ENCODE data around the gene NDEL1.
"Not testable (repeated sequence)": the region's sequence is repeated elsewhere in the genome, so short reads cannot be mapped to it uniquely, and the experiment has no call there.

NDEL1 gene

DNA sequence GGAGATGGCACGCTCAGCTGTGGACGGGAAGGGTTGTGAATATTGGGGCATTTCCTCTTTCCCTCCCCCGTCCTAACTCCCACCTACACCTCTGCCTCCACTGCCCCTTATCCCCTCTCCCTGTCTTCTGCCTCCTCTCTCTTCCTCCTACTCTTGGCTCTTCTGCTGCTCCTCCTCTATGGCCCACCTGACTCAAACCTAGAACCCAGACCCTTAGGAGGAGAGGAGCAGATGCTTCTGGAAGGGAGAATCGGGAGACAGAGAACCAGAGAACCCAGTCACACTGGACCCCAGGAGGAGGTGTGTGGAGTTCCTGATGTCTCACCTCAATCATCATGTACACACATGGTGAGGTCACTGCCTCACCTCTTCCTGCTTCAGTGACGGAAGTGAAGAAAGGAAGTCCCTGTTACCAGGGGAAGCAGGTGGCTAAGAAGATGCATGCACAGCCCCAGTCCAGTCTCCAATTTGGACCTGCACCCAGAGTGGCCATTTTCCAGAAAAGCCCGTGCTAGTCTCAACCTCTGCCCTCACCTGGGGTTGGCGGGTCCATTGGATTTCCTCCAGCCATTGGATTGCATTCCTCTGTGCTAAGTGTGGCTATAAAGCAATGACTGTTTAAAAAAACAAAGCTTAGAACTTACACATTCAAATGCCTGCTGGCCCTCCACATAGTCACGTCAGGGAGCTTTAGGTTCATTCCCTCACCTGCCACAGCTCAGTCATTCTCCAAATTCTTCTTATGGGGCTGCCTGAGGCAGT is 42.0 kb upstream of the NDEL1 start:
- H3K4me3 ChIP-seq (ENCODE audit: low read depth, low read length), result no peak overlapping the region
- peak; percentile 27 for DNase-seq (ENCODE audit: low read depth)
- TF ChIP-seq, protein P1, sequence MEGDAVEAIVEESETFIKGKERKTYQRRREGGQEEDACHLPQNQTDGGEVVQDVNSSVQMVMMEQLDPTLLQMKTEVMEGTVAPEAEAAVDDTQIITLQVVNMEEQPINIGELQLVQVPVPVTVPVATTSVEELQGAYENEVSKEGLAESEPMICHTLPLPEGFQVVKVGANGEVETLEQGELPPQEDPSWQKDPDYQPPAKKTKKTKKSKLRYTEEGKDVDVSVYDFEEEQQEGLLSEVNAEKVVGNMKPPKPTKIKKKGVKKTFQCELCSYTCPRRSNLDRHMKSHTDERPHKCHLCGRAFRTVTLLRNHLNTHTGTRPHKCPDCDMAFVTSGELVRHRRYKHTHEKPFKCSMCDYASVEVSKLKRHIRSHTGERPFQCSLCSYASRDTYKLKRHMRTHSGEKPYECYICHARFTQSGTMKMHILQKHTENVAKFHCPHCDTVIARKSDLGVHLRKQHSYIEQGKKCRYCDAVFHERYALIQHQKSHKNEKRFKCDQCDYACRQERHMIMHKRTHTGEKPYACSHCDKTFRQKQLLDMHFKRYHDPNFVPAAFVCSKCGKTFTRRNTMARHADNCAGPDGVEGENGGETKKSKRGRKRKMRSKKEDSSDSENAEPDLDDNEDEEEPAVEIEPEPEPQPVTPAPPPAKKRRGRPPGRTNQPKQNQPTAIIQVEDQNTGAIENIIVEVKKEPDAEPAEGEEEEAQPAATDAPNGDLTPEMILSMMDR (IDR thresholded peaks at IDR 0.05; ENCODE audit: insufficient read depth, low read depth, low read length, missing control alignments), result no peak

DNA sequence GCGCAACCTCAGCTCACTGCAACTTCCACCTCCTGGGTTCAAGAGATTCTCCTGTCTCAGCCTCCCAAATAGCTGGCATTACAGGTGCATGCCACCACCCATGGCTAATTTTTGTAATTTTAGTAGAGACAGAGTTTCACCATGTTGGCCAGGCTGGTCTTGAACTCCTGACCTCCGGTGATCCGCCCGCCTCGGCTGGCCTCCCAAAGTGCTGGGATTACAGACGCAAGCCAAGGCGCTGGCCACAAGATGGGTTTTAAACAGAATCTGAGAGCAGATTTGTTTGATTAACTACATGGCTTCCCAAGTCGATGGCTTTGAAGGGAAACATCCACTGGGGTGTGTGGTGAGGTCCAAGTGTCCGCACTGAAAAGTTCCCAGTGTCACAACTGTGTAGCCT is 41.2 kb upstream of the NDEL1 start:
- DNase-seq (ENCODE audit: low read depth); H3K4me3 ChIP-seq (ENCODE audit: low read depth, low read length): not testable (repeated sequence)

DNA sequence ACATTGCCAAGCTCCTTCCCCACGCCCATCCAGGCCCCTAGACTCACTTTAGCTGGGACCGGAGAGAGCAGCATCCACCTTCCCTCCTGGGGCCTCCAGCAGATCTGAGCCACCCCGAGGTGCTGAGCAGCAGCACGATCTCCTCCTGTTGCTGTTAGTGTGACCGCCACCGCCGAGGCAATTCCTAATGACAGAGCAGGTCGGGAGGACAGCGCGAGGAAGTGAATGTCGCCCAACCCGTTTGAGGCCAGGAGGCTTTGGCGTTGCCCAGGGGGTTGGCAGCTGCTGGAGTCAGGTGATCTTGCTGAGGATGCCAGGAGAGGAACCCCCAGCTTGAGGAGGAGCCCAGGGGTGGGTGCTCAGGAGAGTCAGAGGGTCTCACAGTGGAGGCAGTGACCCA is 38.0 kb upstream of the NDEL1 start, which contains the start of gene RNF222:
Gene RNF222, minus strand, starts transcription at position 192 of the 400 bp plus-strand sequence. CDS start 4,366 bp downstream, outside the sequence.
- H3K4me3 ChIP-seq (ENCODE audit: low read depth, low read length), result no peak within 1 kb of the TSS
- TF ChIP-seq, protein P1 (IDR thresholded peaks at IDR 0.05; ENCODE audit: insufficient read depth, low read depth, low read length, missing control alignments), result no peak
- DNase-seq (ENCODE audit: low read depth), result no peak

DNA sequence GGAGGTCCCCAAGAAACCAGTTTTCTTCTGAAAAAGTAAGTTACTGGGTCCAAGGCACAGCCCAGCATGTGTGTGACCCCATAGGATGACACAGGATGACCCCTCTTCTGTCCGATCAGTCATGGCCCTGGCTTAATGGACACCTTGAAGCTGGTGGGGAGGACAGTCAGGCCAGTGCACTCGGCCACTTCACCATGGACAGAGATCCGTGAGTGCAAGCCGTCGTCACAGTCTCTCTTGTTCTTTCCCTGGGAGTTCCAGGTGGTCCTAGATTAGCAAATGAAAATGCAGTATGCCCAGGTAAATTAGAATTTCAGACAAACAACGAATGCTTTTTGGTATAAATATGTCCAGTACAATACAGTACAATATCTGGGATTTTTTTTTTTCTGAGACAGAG is 36.7 kb upstream of the NDEL1 start:
- no peak overlapping the region for H3K4me3 ChIP-seq (ENCODE audit: low read depth, low read length)
- TF ChIP-seq, protein P1 (IDR thresholded peaks at IDR 0.05; ENCODE audit: insufficient read depth, low read depth, low read length, missing control alignments), result no peak
- DNase-seq (ENCODE audit: low read depth), result no peak

- TF ChIP-seq, protein P1 (IDR thresholded peaks at IDR 0.05; ENCODE audit: insufficient read depth, low read depth, low read length, missing control alignments), result no peak
- no peak overlapping the region for H3K4me3 ChIP-seq (ENCODE audit: low read depth, low read length)
- no peak for DNase-seq (ENCODE audit: low read depth)
Observed at GRCh38 chr17:8401107-8401506, 34.6 kb upstream of the NDEL1 start.

- TF ChIP-seq, protein P1 (IDR thresholded peaks at IDR 0.05; ENCODE audit: insufficient read depth, low read depth, low read length, missing control alignments), result no peak
- no peak overlapping the region for H3K4me3 ChIP-seq (ENCODE audit: low read depth, low read length)
- no peak for DNase-seq (ENCODE audit: low read depth)
Observed at GRCh38 chr17:8402921-8403536, 32.7 kb upstream of the NDEL1 start.

DNA sequence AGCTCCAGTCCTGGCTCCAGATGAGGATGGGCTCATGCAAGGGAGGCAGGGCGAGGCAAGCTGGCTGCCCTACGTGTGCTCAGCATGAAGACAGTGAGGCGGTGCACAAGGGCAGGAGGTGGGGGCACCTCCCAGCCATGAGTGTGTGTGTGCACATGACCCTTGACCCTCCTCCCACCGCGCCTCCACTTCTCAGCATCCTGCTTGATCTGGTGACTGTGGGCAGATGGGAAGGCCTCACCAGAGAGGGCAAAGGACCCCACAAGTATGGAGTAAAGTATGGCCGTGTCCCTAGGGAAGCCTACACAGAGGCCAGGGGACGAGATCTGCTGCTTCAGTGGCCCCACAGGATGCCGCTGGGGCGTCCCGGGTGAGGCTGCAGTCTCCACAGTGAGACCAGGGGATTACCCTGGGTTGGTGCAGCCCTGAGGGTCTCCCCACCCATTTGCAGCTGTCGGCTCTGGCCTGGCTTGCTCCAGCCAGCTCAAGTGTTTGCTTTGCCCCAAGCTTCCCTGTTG is 30.1 kb upstream of the NDEL1 start:
- TF ChIP-seq, protein P1 (IDR thresholded peaks at IDR 0.05; ENCODE audit: insufficient read depth, low read depth, low read length, missing control alignments), result no peak
- no peak overlapping the region for H3K4me3 ChIP-seq (ENCODE audit: low read depth, low read length)

More for the DNA sequence above, 30.1 kb upstream of the NDEL1 start:
- DNase-seq (ENCODE audit: low read depth), result no peak
